HG02870 (cell line): ENCODE data around the gene IER2.
"Not testable (repeated sequence)": the region's sequence is repeated elsewhere in the genome, so short reads cannot be mapped to it uniquely, and the experiment has no call there.

ENCODE experiments used
- ATAC-seq: cut with Tn5 transposase; IDR thresholded peaks from one replicate; pipeline ENCODE4 v1.9.1; 2021; ENCODE audit warnings: mild to moderate bottlenecking, moderate library complexity; ENCODE audit not compliant: unreplicated experiment

The IER2 gene

GRCh38 chr19:13162724-13163608, 12.8 kb downstream of the IER2 start:
- no peak for ATAC-seq

- no peak for ATAC-seq
These were observed 13.6 kb downstream of the IER2 start for GRCh38 chr19:13163609-13164342.

GRCh38 chr19:13164343-13165161, 14.3 kb downstream of the IER2 start:
- no peak for ATAC-seq

- no peak for ATAC-seq
These were observed 15.2 kb downstream of the IER2 start for GRCh38 chr19:13165162-13165997.

- not testable (repeated sequence) for ATAC-seq
These were observed 15.9 kb downstream of the IER2 start for GRCh38 chr19:13166151-13166550.

DNA sequence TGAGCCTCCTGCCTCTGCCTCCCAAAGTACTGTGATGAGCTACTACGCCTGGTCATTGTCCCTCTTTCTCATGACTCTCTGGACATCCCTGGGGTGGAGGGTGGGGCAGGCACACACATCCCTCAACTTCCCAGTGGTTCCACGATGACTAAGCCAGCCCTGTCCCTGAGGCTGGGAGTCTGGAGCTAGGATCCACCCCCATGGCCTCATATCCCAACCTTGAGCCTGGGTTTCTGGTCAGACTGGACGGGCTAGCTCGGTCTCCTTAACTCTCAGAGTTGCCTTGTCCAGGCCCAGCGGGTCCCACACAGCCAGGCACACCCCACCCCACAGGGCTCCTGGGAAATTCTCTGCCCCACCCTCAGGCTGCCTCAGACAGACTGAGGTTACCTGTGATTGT, 19.6 kb downstream of the IER2 start:
- no peak for ATAC-seq

DNA sequence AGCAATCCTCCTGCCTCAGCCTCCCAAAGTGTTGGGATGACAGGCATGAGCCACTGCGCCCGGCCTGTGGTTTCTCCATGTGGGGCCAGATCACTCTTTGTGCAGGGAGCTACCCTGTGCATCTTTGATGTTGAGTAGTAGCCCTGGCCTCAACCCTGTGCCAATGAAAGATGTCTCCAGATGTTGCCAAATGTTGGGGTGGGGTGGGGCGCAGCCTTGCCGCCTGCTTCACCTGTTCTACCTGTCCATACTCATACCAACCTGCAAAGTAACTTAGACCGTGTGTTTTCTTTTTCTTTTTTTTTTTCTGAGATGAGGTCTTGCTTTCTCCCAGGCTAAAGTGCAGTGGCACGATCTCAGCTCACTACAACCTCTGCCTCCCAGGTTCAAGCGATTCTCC, 20.9 kb downstream of the IER2 start:
- no peak for ATAC-seq

- ATAC-seq = no peak
These were observed 22.3 kb downstream of the IER2 start for GRCh38 chr19:13172346-13173138.

DNA sequence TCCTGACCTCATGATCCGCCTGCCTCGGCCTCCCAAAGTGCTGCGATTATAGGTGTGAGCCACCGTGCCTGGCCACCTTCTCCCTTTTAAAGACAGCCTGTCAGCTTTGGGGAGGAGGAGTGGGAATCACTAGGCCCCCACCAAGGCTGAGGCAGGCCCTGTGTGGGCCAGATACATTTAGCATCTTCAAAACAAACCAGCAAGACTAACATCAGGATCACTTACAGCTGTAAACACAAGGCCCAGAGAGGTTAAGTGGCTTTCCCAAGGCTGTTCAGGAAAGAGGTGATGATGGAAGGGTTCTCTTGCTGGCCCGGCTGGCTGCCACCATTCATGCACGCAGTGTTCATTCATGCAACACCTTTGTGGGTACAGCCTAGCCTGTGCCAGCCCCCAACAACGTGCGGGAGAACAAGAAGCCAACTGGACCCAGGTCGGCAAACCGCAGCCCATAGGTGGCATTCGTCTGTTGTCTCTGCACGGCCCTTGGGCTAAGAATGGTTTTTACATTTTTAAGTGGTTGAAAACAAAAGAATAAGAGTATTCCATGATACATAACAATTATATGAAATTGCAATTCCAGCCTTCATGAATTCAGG, 23.0 kb downstream of the IER2 start:
- ATAC-seq = no peak

DNA sequence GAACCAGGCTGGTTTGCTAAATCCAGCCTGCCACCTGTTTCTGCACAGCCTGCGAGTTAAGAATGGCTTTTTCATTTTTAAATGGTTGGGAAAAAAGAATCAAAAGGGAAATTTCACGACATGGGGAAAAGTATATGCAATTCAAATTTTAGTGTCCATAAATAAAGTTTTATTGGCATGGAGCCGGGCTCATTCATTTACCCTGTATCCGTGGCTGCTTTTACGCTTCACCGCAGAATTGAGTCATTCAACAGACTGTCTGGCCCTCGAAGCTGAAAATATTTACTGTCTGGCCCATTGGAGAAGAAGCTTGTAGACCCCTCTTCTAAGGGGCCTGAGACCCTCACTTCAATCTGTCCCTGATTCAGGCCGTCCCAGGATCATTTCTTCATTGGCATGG, 26.1 kb downstream of the IER2 start:
- no peak for ATAC-seq

DNA sequence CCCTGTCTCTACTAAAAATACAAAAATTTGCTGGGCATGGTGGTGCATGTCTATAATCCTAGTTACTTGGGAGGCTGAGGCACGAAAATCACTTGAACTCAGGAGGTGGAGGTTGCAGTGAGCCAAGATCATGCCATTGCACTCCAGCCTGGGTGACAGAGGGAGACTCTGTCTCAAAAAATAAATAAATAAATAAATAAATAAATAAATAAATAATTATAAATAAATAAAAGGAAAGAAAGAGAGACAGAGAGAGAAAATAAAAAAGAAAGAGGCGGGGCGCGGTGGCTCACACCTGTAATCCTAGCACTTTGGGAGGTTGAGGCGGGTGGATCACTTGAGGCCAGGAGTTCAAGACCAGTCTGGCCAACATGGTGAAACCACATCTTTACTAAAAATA, 27.4 kb downstream of the IER2 start:
- ATAC-seq = not testable (repeated sequence)

DNA sequence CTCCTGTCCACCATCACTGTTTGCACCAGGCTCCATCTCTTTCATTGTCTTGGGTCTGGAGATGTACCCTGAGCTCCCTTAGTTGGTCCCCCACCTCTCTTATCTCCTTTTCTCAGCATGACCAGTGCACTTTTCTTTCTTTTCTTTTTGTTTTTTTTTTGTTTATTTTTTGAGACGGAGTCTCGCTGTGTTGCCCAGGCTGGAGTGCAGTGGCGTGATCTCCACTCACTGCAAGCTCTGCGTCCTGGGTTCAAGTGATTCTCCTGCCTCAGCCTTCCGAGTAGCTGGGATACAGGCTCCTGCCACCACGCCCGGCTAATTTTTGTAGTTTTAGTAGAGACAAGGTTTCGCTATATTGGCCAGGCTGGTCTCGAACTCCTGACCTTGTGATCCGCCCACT, 28.1 kb downstream of the IER2 start:
- ATAC-seq = not testable (repeated sequence)

GRCh38 chr19:13181747-13182388, 31.7 kb downstream of the IER2 start:
- no peak for ATAC-seq

DNA sequence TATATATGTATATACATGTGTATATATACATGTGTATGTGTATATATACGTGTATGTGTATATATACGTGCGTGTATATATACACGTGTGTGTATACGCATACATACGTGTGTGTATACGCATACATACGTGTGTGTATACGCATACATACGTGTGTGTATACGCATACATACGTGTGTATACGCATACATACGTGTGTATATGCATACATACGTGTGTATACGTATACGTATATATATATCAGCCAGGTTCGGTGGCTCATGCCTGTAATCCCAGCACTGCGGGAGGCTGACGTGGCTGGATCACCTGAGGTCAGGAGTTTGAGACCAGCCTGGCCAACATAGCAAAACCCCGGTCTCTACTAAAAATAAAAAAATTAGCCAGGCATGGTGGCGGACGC, 34.7 kb downstream of the IER2 start:
- ATAC-seq = not testable (repeated sequence)

DNA sequence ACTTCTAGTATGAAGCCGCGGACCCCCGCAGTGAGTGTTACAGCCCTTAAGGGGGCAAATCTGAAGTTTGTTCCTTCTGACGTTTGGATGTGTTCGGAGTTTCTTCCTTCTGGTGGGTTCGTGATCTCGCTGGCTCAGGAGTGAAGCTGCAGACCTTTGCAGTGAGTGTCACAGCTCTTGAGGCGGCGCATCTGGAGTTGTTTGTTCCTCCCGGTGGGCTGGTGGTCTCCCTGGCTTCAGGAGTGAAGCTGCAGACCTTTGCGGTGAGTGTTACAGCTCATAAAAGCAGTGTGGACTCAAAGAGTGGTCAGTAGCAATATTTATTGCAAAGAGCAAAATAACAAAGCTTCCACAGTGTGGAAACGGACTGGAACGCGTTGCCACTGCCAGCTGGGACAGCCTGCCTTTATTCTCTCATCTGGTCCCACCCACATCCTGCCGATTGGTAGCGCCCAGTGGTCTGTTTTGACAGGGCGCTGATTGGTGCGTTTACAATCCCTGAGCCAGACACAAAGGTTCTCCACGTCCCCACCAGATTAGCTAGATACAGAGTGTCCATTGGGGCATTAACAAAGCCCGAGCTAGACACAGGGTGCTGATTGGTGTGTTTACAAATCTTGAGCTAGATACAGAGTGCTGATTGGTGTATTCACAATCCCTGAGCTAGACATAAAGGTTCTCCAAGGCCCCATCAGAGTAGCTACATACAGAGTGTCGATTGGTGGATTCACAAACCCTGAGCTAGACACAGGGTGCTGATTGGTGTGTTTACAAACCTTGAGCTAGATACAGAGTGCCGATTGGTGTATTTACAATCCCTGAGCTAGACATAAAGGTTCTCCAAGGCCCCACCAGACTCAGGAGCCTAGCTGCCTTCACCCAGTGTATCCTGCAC, 35.8 kb downstream of the IER2 start:
- ATAC-seq = not testable (repeated sequence)

DNA sequence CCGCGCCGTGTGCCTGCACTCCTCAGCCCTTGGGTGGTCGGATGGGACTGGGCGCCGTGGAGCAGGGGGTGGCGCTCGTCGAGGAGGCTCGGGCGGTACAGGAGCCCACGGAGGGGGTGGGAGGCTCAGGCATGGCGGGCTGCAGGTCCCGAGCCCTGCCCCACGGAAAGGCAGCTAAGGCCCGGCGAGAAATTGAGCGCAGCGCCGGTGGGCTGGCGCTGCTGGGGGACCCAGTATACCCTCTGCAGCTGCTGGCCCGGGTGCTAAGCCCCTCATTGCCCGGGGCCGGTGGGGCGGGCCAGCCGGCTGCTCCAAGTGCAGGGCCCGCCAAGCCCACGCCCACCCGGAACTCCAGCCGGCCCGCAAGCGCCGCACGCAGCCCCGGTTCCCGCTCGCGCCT, 36.5 kb downstream of the IER2 start:
- not testable (repeated sequence) for ATAC-seq

GRCh38 chr19:13187419-13187818, 37.2 kb downstream of the IER2 start:
- ATAC-seq = no peak

DNA sequence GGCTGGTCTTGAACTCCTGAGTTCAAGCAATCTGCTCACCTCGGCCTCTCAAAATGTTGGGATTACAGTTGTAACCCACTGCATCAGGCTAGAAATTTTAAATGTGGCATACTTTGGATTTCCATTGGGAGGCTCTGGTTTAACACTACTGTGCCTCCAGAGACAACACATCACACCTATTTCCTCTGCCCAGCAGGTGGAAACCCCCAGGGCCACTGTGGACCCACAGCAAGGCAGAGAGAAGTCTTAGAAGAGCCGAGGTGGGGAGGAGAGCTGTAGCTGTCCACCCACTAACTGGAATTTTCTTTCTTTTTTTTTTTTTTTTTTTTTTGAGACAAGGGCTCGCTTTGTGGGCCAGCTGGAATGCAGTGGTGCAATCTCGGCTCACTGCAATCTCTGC, 39.4 kb downstream of the IER2 start:
- no peak for ATAC-seq
